Peyer's patch (tissue), 4 donors: ENCODE measurements around the gene KATNAL2.

Experiments used
- POLR2A ChIP-seq, 2 donors: fragments of 450-650 bp; IDR thresholded peaks; one replicate each; pipeline ENCODE4 v1.5.1; 2017; ENCODE audit warnings: antibody characterized with exemption in 2 of 2, mild to moderate bottlenecking in 2 of 2, moderate library complexity in 2 of 2
- TF ChIP-seq, protein P1 (sequence below), 6 experiments: fragments of 450-650 bp in 4 of 6; fragments of 200-600 bp in 2 of 6; sonication (generic) in 1 of 6; IDR thresholded peaks; one replicate each; pipeline ENCODE4 v1.5.1; 2017 to 2019; ENCODE audit warnings: antibody characterized with exemption in 6 of 6, mild to moderate bottlenecking in 3 of 6, moderate library complexity in 1 of 6

DNA sequence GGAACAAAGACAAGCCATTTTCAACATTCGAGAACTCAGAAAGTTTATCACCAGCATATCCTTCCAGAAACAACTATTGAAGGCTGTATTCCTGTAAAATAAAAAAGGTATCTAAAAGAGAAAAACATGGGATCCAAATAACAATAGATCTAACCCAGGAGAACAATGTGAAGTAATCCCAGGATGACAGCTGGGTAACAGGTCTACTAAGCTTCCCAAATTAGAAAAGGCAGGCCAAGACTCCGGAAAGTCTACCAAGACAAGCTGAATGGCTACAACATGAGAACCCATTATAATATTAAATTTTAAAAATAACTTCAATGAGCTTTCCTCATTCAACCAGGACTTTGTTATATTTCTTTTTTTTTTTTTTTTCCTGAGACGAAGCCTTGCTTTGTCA is 6.5 kb upstream of the KATNAL2 start:
- TF ChIP-seq, protein P1, sequence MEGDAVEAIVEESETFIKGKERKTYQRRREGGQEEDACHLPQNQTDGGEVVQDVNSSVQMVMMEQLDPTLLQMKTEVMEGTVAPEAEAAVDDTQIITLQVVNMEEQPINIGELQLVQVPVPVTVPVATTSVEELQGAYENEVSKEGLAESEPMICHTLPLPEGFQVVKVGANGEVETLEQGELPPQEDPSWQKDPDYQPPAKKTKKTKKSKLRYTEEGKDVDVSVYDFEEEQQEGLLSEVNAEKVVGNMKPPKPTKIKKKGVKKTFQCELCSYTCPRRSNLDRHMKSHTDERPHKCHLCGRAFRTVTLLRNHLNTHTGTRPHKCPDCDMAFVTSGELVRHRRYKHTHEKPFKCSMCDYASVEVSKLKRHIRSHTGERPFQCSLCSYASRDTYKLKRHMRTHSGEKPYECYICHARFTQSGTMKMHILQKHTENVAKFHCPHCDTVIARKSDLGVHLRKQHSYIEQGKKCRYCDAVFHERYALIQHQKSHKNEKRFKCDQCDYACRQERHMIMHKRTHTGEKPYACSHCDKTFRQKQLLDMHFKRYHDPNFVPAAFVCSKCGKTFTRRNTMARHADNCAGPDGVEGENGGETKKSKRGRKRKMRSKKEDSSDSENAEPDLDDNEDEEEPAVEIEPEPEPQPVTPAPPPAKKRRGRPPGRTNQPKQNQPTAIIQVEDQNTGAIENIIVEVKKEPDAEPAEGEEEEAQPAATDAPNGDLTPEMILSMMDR (IDR thresholded peaks at IDR 0.05), result no peak
- no peak for TF ChIP-seq POLR2A (IDR thresholded peaks at IDR 0.05)
